Lower lobe of right lung (tissue), 2 donors: ENCODE results near the gene PBOV1. TPM values are rescaled to one million over a fixed set of nuclear protein-coding genes. Genes with fewer than 3 reads are reported as not detected.

Experiments used
- ATAC-seq, 2 donors: fragments of 200-7000 bp; cut with Tn5 transposase; one replicate each; pipeline ENCODE4 v1.9.1; 2020 to 2022; ENCODE audit warnings: mild to moderate bottlenecking in 2 of 2, moderate library complexity in 2 of 2
- DNase-seq: peaks from one replicate; pipeline ENCODE4 v3.0.0-alpha.2; 2020
- H3K27ac ChIP-seq: fragments of 200-600 bp; one replicate; pipeline ENCODE4 v1.8.0; 2022
- H3K27me3 ChIP-seq: fragments of 200-600 bp; one replicate; pipeline ENCODE4 v1.8.0; 2022; ENCODE audit warnings: low read depth
- H3K36me3 ChIP-seq: fragments of 200-600 bp; one replicate; pipeline ENCODE4 v1.8.0; 2022; ENCODE audit warnings: mild to moderate bottlenecking
- H3K4me1 ChIP-seq: fragments of 200-600 bp; one replicate; pipeline ENCODE4 v1.8.0; 2022
- H3K4me3 ChIP-seq: fragments of 200-600 bp; one replicate; pipeline ENCODE4 v1.8.0; 2022; ENCODE audit warnings: mild to moderate bottlenecking
- H3K9me3 ChIP-seq: fragments of 200-600 bp; one replicate; pipeline ENCODE4 v1.8.0; 2022
- CTCF ChIP-seq: fragments of 200-600 bp; IDR thresholded peaks from one replicate; pipeline ENCODE4 v1.8.0; 2022; ENCODE audit warnings: antibody characterized with exemption, mild to moderate bottlenecking
- intact Hi-C: fragments of 100-400 bp; cut with DNase I; formaldehyde crosslinking; loops from one replicate; pipeline ENCODE4 v1.11.0; 2022
- total RNA-seq: library from RNA; stranded (reverse); fragmentation: NEBNext Ultra II Directional; extraction: Animal tissue kit (Norgen Biotek cat#: 25700); gene quantifications from one replicate; pipeline ENCODE4 v1.2.1, GENCODE V29; 2021
- donor health status: DM: no; HTN: yes; CAD: no; lungs with severe emphysema.

Gene PBOV1
- total RNA-seq, 1 donor from 2014 or later = not detected

- DNase-seq (no peak), ATAC-seq (no peak)
- intact Hi-C loops = no loop called here
- Histone ChIP-seq H3K27me3 (no peaks in the 10 kb centered on the region), H3K36me3 (no peaks in the 10 kb centered on the region), H3K4me3 (no peak overlapping the region), H3K27ac (no peak overlapping the region), H3K4me1 (peaks cover 7% of the 10 kb centered on the region), H3K9me3 (no peaks in the 10 kb centered on the region)
- no peak for TF ChIP-seq CTCF
Observed at GRCh38 chr6:138245751-138246150, 27.5 kb upstream of the PBOV1 start.

DNA sequence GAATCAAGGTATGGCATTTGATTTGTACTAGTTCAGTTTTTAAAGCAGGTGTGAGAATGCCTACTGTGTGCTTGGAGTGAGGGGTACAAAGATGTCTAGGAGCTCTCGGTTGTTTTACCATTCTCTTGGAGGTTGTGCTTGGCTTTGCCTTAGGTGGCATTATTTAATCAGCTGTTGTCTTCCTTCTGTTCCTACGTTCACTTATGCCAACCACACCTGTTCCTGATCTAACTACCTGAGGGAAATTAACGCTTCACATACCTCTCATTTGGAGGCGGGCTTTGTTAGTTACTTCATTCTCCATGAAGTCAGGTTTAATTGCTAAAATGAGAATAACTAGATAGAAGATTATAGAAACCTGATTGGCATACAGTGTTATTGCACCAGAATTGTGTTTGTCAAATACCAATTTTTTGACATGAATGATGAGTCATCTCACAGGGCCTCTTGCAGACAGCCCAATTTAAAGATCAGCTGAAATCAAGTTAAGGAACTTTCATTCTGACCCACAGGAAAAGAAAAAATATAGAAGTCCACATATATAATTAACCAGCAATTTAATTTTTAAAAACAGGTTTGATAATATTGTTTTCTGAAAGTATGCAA, 24.8 kb upstream of the PBOV1 start:
- no peaks in the 10 kb centered on the region for H3K36me3 ChIP-seq
- no peak for TF ChIP-seq CTCF

GRCh38 chr6:138241934-138242333, 23.6 kb upstream of the PBOV1 start:
- H3K27ac ChIP-seq = no peak overlapping the region
- no peaks in the 10 kb centered on the region for H3K4me1 ChIP-seq
- H3K27me3 ChIP-seq = no peaks in the 10 kb centered on the region
- no peaks in the 10 kb centered on the region for H3K36me3 ChIP-seq
- no peak for TF ChIP-seq CTCF
- H3K4me3 ChIP-seq = no peak overlapping the region
- no peak for DNase-seq
- intact Hi-C loops = no loop called here
- no peak for ATAC-seq
- H3K9me3 ChIP-seq = no peaks in the 10 kb centered on the region

More for the DNA sequence above, 24.8 kb upstream of the PBOV1 start:
- DNase-seq (no peak), ATAC-seq (no peak)
- Histone ChIP-seq H3K27ac (no peak overlapping the region), H3K27me3 (no peaks in the 10 kb centered on the region), H3K9me3 (no peaks in the 10 kb centered on the region), H3K4me3 (no peak overlapping the region), H3K4me1 (no peaks in the 10 kb centered on the region)
- intact Hi-C loops = no loop called here

- TF ChIP-seq CTCF = no peak
- DNase-seq (no peak), ATAC-seq (no peak)
- H3K9me3 ChIP-seq = no peaks in the 10 kb centered on the region
- intact Hi-C loops = no loop called here
- H3K4me1 ChIP-seq = no peaks in the 10 kb centered on the region
- no peaks in the 10 kb centered on the region for H3K27me3 ChIP-seq
- H3K36me3 ChIP-seq = no peaks in the 10 kb centered on the region
- no peak overlapping the region for H3K4me3 ChIP-seq
- no peak overlapping the region for H3K27ac ChIP-seq
Observed at GRCh38 chr6:138241381-138241780, 23.1 kb upstream of the PBOV1 start.

GRCh38 chr6:138240476-138241245, 22.4 kb upstream of the PBOV1 start:
- no peak for ATAC-seq
- DNase-seq = no peak
- no peaks in the 10 kb centered on the region for H3K4me1 ChIP-seq
- no peaks in the 10 kb centered on the region for H3K27me3 ChIP-seq
- intact Hi-C loops = no loop called here
- TF ChIP-seq CTCF = no peak
- H3K9me3 ChIP-seq = no peaks in the 10 kb centered on the region
- no peaks in the 10 kb centered on the region for H3K36me3 ChIP-seq
- no peak overlapping the region for H3K4me3 ChIP-seq
- no peak overlapping the region for H3K27ac ChIP-seq
